H1 (cell line): Measurements from ENCODE around the gene CNDP2. TPM values are rescaled to one million over a fixed set of nuclear protein-coding genes. Genes with fewer than 3 reads are reported as not detected.

ENCODE experiments used
- CTCF ChIA-PET: fragments of 300-600 bp; sonication (Branson Sonifier 250); formaldehyde crosslinking; loops from one replicate; lab custom pipeline; 2021; ENCODE audit not compliant: partially characterized antibody; lab: Charles Lee
- POLR2A ChIA-PET: fragments of 300-600 bp; sonication (Branson Sonifier 250); formaldehyde crosslinking; loops from one replicate; lab custom pipeline; 2021; ENCODE audit warnings: inconsistent platforms; ENCODE audit not compliant: partially characterized antibody; lab: Charles Lee
- DNase-seq, 2 experiments: peaks; one replicate each; pipeline versions ENCODE4 v3.0.0 to v3.0.0-alpha.2; 2010 to 2022; ENCODE audit warnings: low spot score in 2 of 2, low read depth in 1 of 2, mixed read lengths in 1 of 2
- FAIRE-seq: peaks from 2 replicates; lab custom pipeline; 2011; peaks lifted over from hg19 to GRCh38; lab: Jason Lieb, UNC
- H2AFZ ChIP-seq: 2 replicates; pipeline ENCODE4 v1.8.1; 2012; ENCODE audit warnings: low read length, inconsistent platforms
- H2AK5ac ChIP-seq: 2 replicates; pipeline ENCODE4 v1.6.1; 2013; ENCODE audit warnings: low read depth, low read length
- H2BK120ac ChIP-seq: replicated peaks from 2 replicates; pipeline ENCODE3; 2013; ENCODE audit warnings: low read depth, low read length, inconsistent platforms
- H2BK12ac ChIP-seq: 2 replicates; pipeline ENCODE4 v1.6.1; 2013; ENCODE audit warnings: low read depth, low read length
- H2BK15ac ChIP-seq: 2 replicates; pipeline ENCODE4 v1.6.1; 2013; ENCODE audit warnings: low read length
- H2BK20ac ChIP-seq: 2 replicates; pipeline ENCODE4 v1.6.1; 2013; ENCODE audit warnings: low read length
- H2BK5ac ChIP-seq: 2 replicates; pipeline ENCODE4 v1.6.1; 2013; ENCODE audit warnings: low read depth, low read length
- H3K14ac ChIP-seq: 2 replicates; pipeline ENCODE4 v1.6.1; 2013; ENCODE audit warnings: inconsistent platforms; ENCODE audit not compliant: insufficient read length
- H3K18ac ChIP-seq: 2 replicates; pipeline ENCODE4 v1.6.1; 2013; ENCODE audit warnings: low read length; ENCODE audit errors: extremely low read depth
- H3K23ac ChIP-seq: 2 replicates; pipeline ENCODE4 v1.6.1; 2013; ENCODE audit warnings: inconsistent platforms; ENCODE audit not compliant: insufficient read length
- H3K23me2 ChIP-seq: 2 replicates; pipeline ENCODE4 v1.6.1; 2013; ENCODE audit warnings: low read depth, low read length
- H3K27ac ChIP-seq: 2 replicates; pipeline ENCODE4 v1.6.1; 2011; ENCODE audit warnings: low read depth, low read length, inconsistent platforms
- H3K27me3 ChIP-seq, 4 experiments: replicated peaks in 1 of 4; 1 replicate in 1 of 4; 2 replicates in 3 of 4; pipeline versions ENCODE4 v1.6.1 to v1.8.1; 2011 to 2013; ENCODE audit warnings: low read length in 3 of 4, mild to moderate bottlenecking in 3 of 4, inconsistent platforms in 2 of 4, mixed read lengths in 2 of 4, moderate library complexity in 1 of 4; ENCODE audit not compliant: control insufficient read depth in 3 of 4, insufficient read depth in 3 of 4; ENCODE audit errors: extremely low read depth in 1 of 4
- H3K36me3 ChIP-seq, 4 experiments: 2 replicates each; pipeline versions ENCODE4 v1.6.1 to v1.8.1; 2011 to 2013; ENCODE audit warnings: mild to moderate bottlenecking in 4 of 4, low read length in 3 of 4, moderate library complexity in 2 of 4, control low read depth in 1 of 4, inconsistent platforms in 1 of 4; ENCODE audit not compliant: insufficient read depth in 4 of 4, control insufficient read depth in 2 of 4
- H3K4ac ChIP-seq: replicated peaks from 2 replicates; pipeline ENCODE3; 2013; ENCODE audit warnings: low read length, low read depth, mixed read lengths, inconsistent platforms; ENCODE audit not compliant: insufficient read length
- H3K4me1 ChIP-seq, 4 experiments: replicated peaks in 1 of 4; 1 replicate in 1 of 4; 2 replicates in 3 of 4; pipeline versions ENCODE4 v1.6.1 to v1.8.1; 2011 to 2013; ENCODE audit warnings: low read length in 3 of 4, inconsistent platforms in 2 of 4, mixed read lengths in 1 of 4; ENCODE audit not compliant: insufficient read depth in 4 of 4, control insufficient read depth in 3 of 4
- H3K4me2 ChIP-seq, 2 experiments: 2 replicates each; pipeline versions ENCODE4 v1.6.1 to v1.8.1; 2011 to 2013; ENCODE audit warnings: low read depth in 2 of 2, low read length in 2 of 2, control low read depth in 1 of 2, inconsistent platforms in 1 of 2, mild to moderate bottlenecking in 1 of 2; ENCODE audit not compliant: insufficient read depth in 1 of 2
- H3K4me3 ChIP-seq, 4 experiments: fragments of 200-600, 300-600 bp in 1 of 4; sonication (generic), shearing (Covaris generic), sonication (Bioruptor Twin) in 1 of 4; 2 replicates each; pipeline versions ENCODE4 v1.5.1 to v1.8.1; 2011 to 2016; ENCODE audit warnings: low read length in 4 of 4, low read depth in 3 of 4, control low read depth in 2 of 4, inconsistent platforms in 2 of 4, mild to moderate bottlenecking in 2 of 4, mixed read lengths in 1 of 4, moderate library complexity in 1 of 4; ENCODE audit not compliant: insufficient read depth in 2 of 4; ENCODE audit errors: extremely low read depth in 1 of 4
- H3K56ac ChIP-seq: replicated peaks from 2 replicates; pipeline ENCODE3; 2013; ENCODE audit warnings: low read depth, mild to moderate bottlenecking, mixed read lengths, low read length, inconsistent platforms; ENCODE audit not compliant: insufficient read length
- H3K79me1 ChIP-seq: 2 replicates; pipeline ENCODE4 v1.6.1; 2013; ENCODE audit warnings: low read depth, low read length, control low read depth
- H3K79me2 ChIP-seq, 2 experiments: 2 replicates each; pipeline versions ENCODE4 v1.6.1 to v1.8.1; 2012 to 2013; ENCODE audit warnings: low read length in 2 of 2, mild to moderate bottlenecking in 2 of 2, inconsistent platforms in 1 of 2; ENCODE audit not compliant: insufficient read depth in 2 of 2, control insufficient read depth in 1 of 2
- H3K9ac ChIP-seq, 4 experiments: replicated peaks in 1 of 4; 1 replicate in 1 of 4; 2 replicates in 3 of 4; pipeline versions ENCODE4 v1.6.1 to v1.8.1; 2011 to 2013; ENCODE audit warnings: low read depth in 3 of 4, low read length in 3 of 4, control low read depth in 2 of 4, mild to moderate bottlenecking in 2 of 4, moderate library complexity in 2 of 4, inconsistent platforms in 1 of 4; ENCODE audit errors: extremely low read depth in 1 of 4
- H3K9me3 ChIP-seq, 2 experiments: 2 replicates each; pipeline versions ENCODE4 v1.6.1 to v1.8.1; 2012 to 2013; ENCODE audit warnings: mild to moderate bottlenecking in 2 of 2, moderate library complexity in 2 of 2, control low read depth in 1 of 2, inconsistent platforms in 1 of 2, low read depth in 1 of 2, low read length in 1 of 2, mixed read lengths in 1 of 2; ENCODE audit not compliant: insufficient read depth in 2 of 2
- H4K20me1 ChIP-seq, 2 experiments: replicated peaks in 1 of 2; 2 replicates each; pipeline versions ENCODE3 to v1.8.1; 2011 to 2013; ENCODE audit warnings: inconsistent platforms in 2 of 2, low read length in 2 of 2, mild to moderate bottlenecking in 1 of 2; ENCODE audit not compliant: insufficient read depth in 2 of 2, control insufficient read depth in 1 of 2
- H4K5ac ChIP-seq: 2 replicates; pipeline ENCODE4 v1.6.1; 2013; ENCODE audit warnings: low read length, low read depth, mixed read lengths, inconsistent platforms; ENCODE audit not compliant: insufficient read length
- H4K8ac ChIP-seq: 2 replicates; pipeline ENCODE4 v1.8.0; 2013; ENCODE audit warnings: mild to moderate bottlenecking, moderate library complexity, low read length, inconsistent platforms; ENCODE audit not compliant: insufficient read depth; ENCODE audit errors: extremely low read depth
- H4K91ac ChIP-seq: replicated peaks from 2 replicates; pipeline ENCODE3; 2013; ENCODE audit warnings: low read length, mixed read lengths, inconsistent platforms; ENCODE audit not compliant: insufficient read length
- BCL11A ChIP-seq, 2 experiments: IDR thresholded peaks; one replicate each; pipeline ENCODE4 v1.6.1; 2011; ENCODE audit warnings: low read depth in 2 of 2, low read length in 2 of 2, mild to moderate bottlenecking in 2 of 2
- CBX8 ChIP-seq: fragments of 300-800, 300-1000 bp; sonication (generic); IDR thresholded peaks from 2 replicates; pipeline ENCODE4 v1.7.1; 2016; ENCODE audit warnings: low read depth, low read length, borderline replicate concordance
- CHD2 ChIP-seq: IDR thresholded peaks from 2 replicates; pipeline ENCODE4 v1.6.1; 2012; ENCODE audit warnings: low read length, improper control_type of control experiment
- JUN ChIP-seq: IDR thresholded peaks from 2 replicates; pipeline ENCODE4 v1.6.1; 2011; ENCODE audit warnings: low read depth, mild to moderate bottlenecking, improper control_type of control experiment, low read length
- JUND ChIP-seq: IDR thresholded peaks from 2 replicates; pipeline ENCODE4 v1.6.1; 2011; ENCODE audit warnings: mild to moderate bottlenecking, improper control_type of control experiment, low read length
- SIN3A ChIP-seq, 2 experiments: IDR thresholded peaks in 1 of 2; conservative IDR thresholded peaks in 1 of 2; 2 replicates each; pipeline ENCODE4 v1.6.1; 2011 to 2012; ENCODE audit warnings: low read length in 2 of 2, improper control_type of control experiment in 1 of 2, low read depth in 1 of 2, mild to moderate bottlenecking in 1 of 2
- SUZ12 ChIP-seq: fragments of 200-600 bp; sonication (generic); IDR thresholded peaks from 2 replicates; pipeline ENCODE4 v1.6.1; 2012; ENCODE audit warnings: mild to moderate bottlenecking, inconsistent platforms, low read length, moderate library complexity, mixed read lengths
- TAF1 ChIP-seq: IDR thresholded peaks from 2 replicates; pipeline ENCODE4 v1.6.1; 2011; ENCODE audit warnings: mild to moderate bottlenecking, low read depth, low read length
- TBP ChIP-seq: IDR thresholded peaks from 2 replicates; pipeline ENCODE4 v1.6.1; 2011; ENCODE audit warnings: low read depth, low read length, improper control_type of control experiment
- YY1 ChIP-seq: IDR thresholded peaks from 2 replicates; pipeline ENCODE4 v1.6.1; 2011; ENCODE audit warnings: low read depth, mild to moderate bottlenecking, low read length
- WGBS, 2 experiments: shearing (Covaris generic) in 1 of 2; methylation state at CpG; one replicate each; pipeline versions ENCODE4 v1.1.6 to v1.1.7; 2013 to 2015; ENCODE audit warnings: low lambda C conversion rate in 2 of 2, mixed read lengths in 2 of 2, inconsistent platforms in 1 of 2, low coverage in 1 of 2, missing lambda C conversion rate in 1 of 2; ENCODE audit not compliant: insufficient replicate concordance in 2 of 2, insufficient coverage in 1 of 2, insufficient read length in 1 of 2; ENCODE audit errors: extremely low coverage in 1 of 2, missing lambda C conversion rate in 1 of 2; 5-methylcytosine and 5-hydroxymethylcytosine counted together
- polyA plus RNA-seq, 7 experiments: library from polyadenylated mRNA; depleted of rRNA in 3 of 7; stranded (reverse) in 5 of 7; unstranded in 2 of 7; fragments of >200 nt in 5 of 7; fragments of 200-250 nt in 2 of 7; gene quantifications; 1 replicate in 5 of 7; 2 replicates in 1 of 7; 4 replicates in 1 of 7; pipeline versions ENCODE4 v1.2.1 to v1.2.3, GENCODE V29; 2011 to 2013; ENCODE audit warnings: missing spikeins in 2 of 7, mixed read lengths in 2 of 7
- total RNA-seq: library from RNA; stranded (reverse); fragmentation: NEBNext Ultra II Directional; extraction: Animal tissue kit (Norgen Biotek cat#: 25700); gene quantifications from 2 replicates; pipeline ENCODE4 v1.2.1, GENCODE V29; 2021
- TF ChIP-seq, protein P1 (sequence below), 3 experiments: IDR thresholded peaks; 1 replicate in 2 of 3; 2 replicates in 1 of 3; pipeline versions ENCODE4 v1.5.1 to v1.6.1; 2011; ENCODE audit warnings: low read length in 3 of 3, mild to moderate bottlenecking in 3 of 3, inconsistent platforms in 2 of 3, low read depth in 1 of 3, moderate library complexity in 1 of 3; ENCODE audit not compliant: insufficient read depth in 1 of 3; ENCODE audit errors: control extremely low read depth in 1 of 3

CNDP2 gene
- total and polyA plus RNA-seq, 2 of the 8 experiments (the other 6 are each of a cell fraction or from before 2014, with no cell fraction given) = 71.8 to 243 TPM

DNA sequence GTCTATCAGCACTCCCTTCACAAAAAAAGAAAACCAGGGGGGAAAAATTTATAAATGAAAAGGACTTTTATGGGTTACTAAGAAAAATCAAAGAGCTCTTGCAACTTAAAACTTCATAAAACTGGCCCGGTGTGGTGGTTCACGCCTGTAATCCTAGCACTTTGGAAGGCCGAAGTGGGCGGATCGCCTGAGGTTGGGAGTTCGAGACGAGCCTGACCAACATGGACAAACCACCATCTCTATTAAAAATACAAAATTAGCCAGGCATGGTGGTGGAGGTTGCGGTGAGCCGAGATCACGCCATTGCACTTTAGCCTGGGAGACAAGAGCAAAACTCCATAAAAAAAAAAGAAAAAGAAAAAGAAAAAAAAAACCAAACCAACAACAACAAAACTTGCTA lies 40.8 kb upstream of the CNDP2 start:
- WGBS, 2 experiments = 91% methylated on average over 10 of the region's 10 CpGs; no CpG with 5 or more reads in 1 of the 2 experiments
- CTCF ChIA-PET = no interaction called here

More for the DNA sequence above, 40.8 kb upstream of the CNDP2 start:
- Histone ChIP-seq H2BK15ac (no peak overlapping the region), H3K23me2 (peaks cover 7% of the 10 kb centered on the region; the same call in 1 of the 2 replicates), H3K4me3 (no peak overlapping the region), H3K4me1 (peaks cover 0 to 7% (median 1%) of the 10 kb centered on the region in 4 experiments; a peak in 4 of 7 replicates), H4K5ac (no peak overlapping the region), H3K14ac (no peak overlapping the region), H3K27me3 (peaks cover 23 to 45% (median 34%) of the 10 kb centered on the region in 4 experiments), H3K79me2 (no peaks in the 10 kb centered on the region), H3K36me3 (no peaks in the 10 kb centered on the region; a peak in 1 of 8 replicates), H3K79me1 (no peaks in the 10 kb centered on the region), H4K91ac (no peak overlapping the region), H2BK12ac (no peak overlapping the region), H2BK20ac (no peak overlapping the region), H4K8ac (no peak overlapping the region), H2BK120ac (no peak overlapping the region), H2AFZ (no peak overlapping the region), H4K20me1 (no peaks in the 10 kb centered on the region), H3K4ac (no peak overlapping the region), H3K27ac (no peak overlapping the region), H3K4me2 (no peak overlapping the region; a peak in 1 of 4 replicates), H3K9ac (no peak overlapping the region), H2BK5ac (no peak overlapping the region), H3K18ac (no peak overlapping the region), H3K9me3 (no peaks in the 10 kb centered on the region), H2AK5ac (no peak overlapping the region), H3K23ac (no peak overlapping the region), H3K56ac (no peak overlapping the region)
- TF ChIP-seq TBP = no peak
- TF ChIP-seq JUND = no peak
- TF ChIP-seq SUZ12 = no peak
- no peak for TF ChIP-seq BCL11A (IDR thresholded peaks at IDR 0.05; ENCODE audit: low read depth in 2 of 2, low read length in 2 of 2)
- TF ChIP-seq TAF1 = no peak
- no peak for TF ChIP-seq SIN3A (conservative IDR thresholded peaks at IDR 0.05 in 1 of 2, IDR thresholded peaks at IDR 0.05 in 1 of 2; ENCODE audit: low read depth in 1 of 2, low read length in 2 of 2)
- TF ChIP-seq JUN = no peak
- TF ChIP-seq, protein P1, sequence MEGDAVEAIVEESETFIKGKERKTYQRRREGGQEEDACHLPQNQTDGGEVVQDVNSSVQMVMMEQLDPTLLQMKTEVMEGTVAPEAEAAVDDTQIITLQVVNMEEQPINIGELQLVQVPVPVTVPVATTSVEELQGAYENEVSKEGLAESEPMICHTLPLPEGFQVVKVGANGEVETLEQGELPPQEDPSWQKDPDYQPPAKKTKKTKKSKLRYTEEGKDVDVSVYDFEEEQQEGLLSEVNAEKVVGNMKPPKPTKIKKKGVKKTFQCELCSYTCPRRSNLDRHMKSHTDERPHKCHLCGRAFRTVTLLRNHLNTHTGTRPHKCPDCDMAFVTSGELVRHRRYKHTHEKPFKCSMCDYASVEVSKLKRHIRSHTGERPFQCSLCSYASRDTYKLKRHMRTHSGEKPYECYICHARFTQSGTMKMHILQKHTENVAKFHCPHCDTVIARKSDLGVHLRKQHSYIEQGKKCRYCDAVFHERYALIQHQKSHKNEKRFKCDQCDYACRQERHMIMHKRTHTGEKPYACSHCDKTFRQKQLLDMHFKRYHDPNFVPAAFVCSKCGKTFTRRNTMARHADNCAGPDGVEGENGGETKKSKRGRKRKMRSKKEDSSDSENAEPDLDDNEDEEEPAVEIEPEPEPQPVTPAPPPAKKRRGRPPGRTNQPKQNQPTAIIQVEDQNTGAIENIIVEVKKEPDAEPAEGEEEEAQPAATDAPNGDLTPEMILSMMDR (IDR thresholded peaks at IDR 0.05; ENCODE audit: control extremely low read depth in 1 of 3, insufficient read depth in 1 of 3, low read depth in 1 of 3, low read length in 3 of 3) = no peak
- TF ChIP-seq YY1 = no peak
- TF ChIP-seq CHD2 = no peak
- TF ChIP-seq CBX8 = no peak
- no peak for DNase-seq
- no peak for FAIRE-seq
- POLR2A ChIA-PET = no interaction called here
